OCI-LY7 (cell line): ENCODE results near the gene UBE2C. TPM values are rescaled to one million over a fixed set of nuclear protein-coding genes. Genes with fewer than 3 reads are reported as not detected.

Experiments used
- BruUV-seq: library from RNA; stranded (reverse); fragments of 400-500 nt; replicated peaks from 2 replicates; lab custom pipeline; 2021; lab: Mats Ljungman, UMichigan
- CTCF ChIA-PET: fragments of 300-600 bp; sonication (Branson Sonifier 250); formaldehyde crosslinking; loops from one replicate; lab custom pipeline; 2022; ENCODE audit warnings: antibody characterized with exemption; ENCODE audit not compliant: unreplicated experiment; lab: Charles Lee
- POLR2A ChIA-PET: fragments of 300-600 bp; sonication (Branson Sonifier 250); formaldehyde crosslinking; loops from one replicate; lab custom pipeline; 2022; ENCODE audit warnings: antibody characterized with exemption; lab: Charles Lee
- DNase-seq: peaks from one replicate; pipeline ENCODE4 v3.0.0-alpha.2; 2015; ENCODE audit warnings: low spot score
- H2AFZ ChIP-seq: fragments of 200-600 bp; sonication (generic), shearing (Covaris generic); 2 replicates; pipeline ENCODE4 v1.6.1; 2014; ENCODE audit warnings: mild to moderate bottlenecking, antibody characterized with exemption, low read length, moderate library complexity
- H3K27ac ChIP-seq: fragments of 200-600 bp; sonication (generic); 2 replicates; pipeline ENCODE4 v1.5.1; 2014; ENCODE audit warnings: mixed run types, low read depth, mild to moderate bottlenecking, moderate library complexity, low read length, inconsistent platforms; ENCODE audit not compliant: poor library complexity, severe bottlenecking
- H3K36me3 ChIP-seq: fragments of 200-600 bp; sonication (generic); 2 replicates; pipeline ENCODE4 v1.6.1; 2014; ENCODE audit warnings: mild to moderate bottlenecking, antibody characterized with exemption, low read length, moderate library complexity, mixed read lengths; ENCODE audit not compliant: insufficient read depth
- H3K4me1 ChIP-seq: fragments of 200-600 bp; sonication (generic); 2 replicates; pipeline ENCODE4 v1.5.1; 2014; ENCODE audit warnings: mild to moderate bottlenecking, low read length; ENCODE audit not compliant: insufficient read depth, poor library complexity, severe bottlenecking
- H3K4me2 ChIP-seq: fragments of 200-600 bp; sonication (generic); 2 replicates; pipeline ENCODE4 v1.6.1; 2014; ENCODE audit warnings: mild to moderate bottlenecking, low read length
- H3K4me3 ChIP-seq: fragments of 200-600 bp; sonication (generic); 2 replicates; pipeline ENCODE4 v1.5.1; 2014; ENCODE audit warnings: mild to moderate bottlenecking, low read depth, low read length; ENCODE audit not compliant: poor library complexity, severe bottlenecking
- H3K79me2 ChIP-seq: fragments of 200-600 bp; sonication (generic); 2 replicates; pipeline ENCODE4 v1.6.1; 2016; ENCODE audit warnings: low read depth, mild to moderate bottlenecking, low read length, moderate library complexity, mixed read lengths; ENCODE audit not compliant: insufficient read depth
- H3K9me2 ChIP-seq: fragments of 200-600 bp; sonication (generic); 2 replicates; pipeline ENCODE4 v1.6.1; 2016; ENCODE audit warnings: mild to moderate bottlenecking, low read length, mixed read lengths; ENCODE audit not compliant: insufficient read depth
- H3K9me3 ChIP-seq: fragments of 200-600 bp; sonication (generic); 2 replicates; pipeline ENCODE4 v1.6.1; 2014; ENCODE audit warnings: mild to moderate bottlenecking, mixed run types, low read length, mixed read lengths
- H4K20me1 ChIP-seq: fragments of 200-600 bp; sonication (generic); 2 replicates; pipeline ENCODE4 v1.6.1; 2014; ENCODE audit warnings: mild to moderate bottlenecking, antibody characterized with exemption, low read length, moderate library complexity, mixed read lengths; ENCODE audit not compliant: insufficient read depth
- CTCF ChIP-seq: fragments of 200-600 bp; sonication (generic); conservative IDR thresholded peaks from 2 replicates; pipeline ENCODE4 v1.5.1; 2014; ENCODE audit warnings: mild to moderate bottlenecking, antibody characterized with exemption, low read length, moderate library complexity, mixed read lengths
- EZH2phosphoT487 ChIP-seq: fragments of 200-600 bp; sonication (generic); IDR thresholded peaks from 2 replicates; pipeline ENCODE4 v1.6.1; 2018; ENCODE audit warnings: low read depth, borderline replicate concordance, mild to moderate bottlenecking, mixed run types, antibody characterized with exemption, low read length, moderate library complexity, mixed read lengths
- intact Hi-C: fragments of 100-400 bp; cut with micrococcal nuclease; formaldehyde crosslinking; loops from one replicate; pipeline ENCODE4 v1.10.0; 2022; ENCODE audit not compliant: unreplicated experiment
- total RNA-seq, 2 experiments: library from RNA; depleted of rRNA in 1 of 2; stranded (reverse); fragments of >200 nt in 1 of 2; shearing (Covaris generic) in 1 of 2; gene quantifications; 2 replicates each; pipeline ENCODE4 v1.2.3, GENCODE V29; 2014 to 2022

The UBE2C gene
- total RNA-seq, 2 experiments from 2014 or later, result 222 to 269 TPM

DNA sequence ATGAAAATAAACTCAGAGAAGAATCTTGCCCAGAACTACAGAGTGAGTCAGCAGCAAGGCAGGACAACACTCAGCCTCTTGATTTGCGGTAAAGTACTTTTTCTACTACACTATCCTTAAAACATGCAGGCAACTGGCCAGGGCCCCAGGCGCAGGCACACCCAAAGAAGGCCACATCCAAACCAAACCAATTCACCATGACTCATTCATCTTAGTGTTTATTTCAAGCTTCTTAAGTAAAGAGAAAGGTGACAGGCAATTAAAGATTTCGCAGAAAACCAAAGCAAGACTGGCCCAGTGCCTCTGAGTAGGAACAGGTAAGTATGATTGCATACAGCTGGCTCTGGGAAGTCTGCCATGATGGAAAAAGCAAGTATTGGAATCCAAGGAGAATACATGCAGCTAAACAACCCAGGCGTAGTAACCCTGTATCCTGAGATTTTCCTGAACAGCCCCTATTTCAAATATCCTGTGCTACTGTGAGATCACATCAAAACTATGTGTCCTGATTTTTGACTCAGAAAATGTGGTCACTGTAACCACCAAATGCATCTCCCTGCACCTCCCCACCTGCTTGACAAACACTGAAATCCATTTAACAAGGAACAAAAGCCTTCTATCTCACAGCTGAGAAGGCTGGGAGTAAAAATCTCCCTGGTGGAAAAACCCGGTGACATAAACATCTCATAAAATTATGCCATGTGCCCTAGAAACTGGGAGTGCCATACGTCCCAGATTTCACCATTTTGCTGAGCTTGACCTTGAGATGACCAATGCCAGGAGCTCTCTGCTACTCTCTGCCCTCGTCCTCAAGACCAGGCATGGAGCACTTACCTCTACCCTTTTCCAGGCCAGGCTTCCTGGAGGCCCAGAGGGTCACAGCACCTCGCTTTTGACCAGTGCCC lies 33.2 kb upstream of the UBE2C start:
- Histone ChIP-seq H3K4me1 (peaks cover under 1% of the 10 kb centered on the region), H3K79me2 (no peaks in the 10 kb centered on the region), H3K27ac (no peak overlapping the region), H3K36me3 (no peaks in the 10 kb centered on the region), H3K4me3 (no peak overlapping the region), H3K9me2 (no peaks in the 10 kb centered on the region), H3K4me2 (no peak overlapping the region), H3K9me3 (no peaks in the 10 kb centered on the region), H2AFZ (no peak overlapping the region), H4K20me1 (no peaks in the 10 kb centered on the region)
- no peak for TF ChIP-seq CTCF
- TF ChIP-seq EZH2phosphoT487, result no peak
- BruUV-seq, result no TSS peak
- intact Hi-C loops, result no loop called here
- ChIA-PET CTCF (no interaction called here), POLR2A (no interaction called here)
- DNase-seq, result no peak

DNA sequence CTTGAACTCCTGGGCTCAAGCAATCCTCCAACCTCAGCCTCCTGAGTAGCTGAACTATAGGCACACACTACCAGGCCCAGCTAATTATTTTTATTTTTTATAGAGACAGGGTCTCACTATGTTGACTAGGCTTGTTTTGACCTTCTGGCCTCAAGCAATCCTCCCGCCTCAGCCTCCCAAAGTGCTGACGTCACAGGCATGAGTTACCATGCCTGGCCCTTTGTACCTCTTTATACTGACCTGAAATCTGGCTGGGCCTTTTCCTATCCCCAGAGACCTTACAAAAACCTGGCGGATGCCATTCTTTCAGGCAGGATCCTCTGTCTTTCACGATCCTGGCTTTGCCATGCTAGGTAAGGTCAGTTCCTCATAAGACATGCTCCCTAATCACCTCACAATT lies 32.3 kb upstream of the UBE2C start:
- TF ChIP-seq CTCF (no peak), EZH2phosphoT487 (no peak)
- Histone ChIP-seq H3K9me2 (no peaks in the 10 kb centered on the region), H3K79me2 (no peaks in the 10 kb centered on the region), H3K4me2 (no peak overlapping the region), H3K4me1 (peaks cover 7% of the 10 kb centered on the region), H4K20me1 (no peaks in the 10 kb centered on the region), H3K4me3 (no peak overlapping the region), H2AFZ (no peak overlapping the region), H3K27ac (no peak overlapping the region), H3K36me3 (no peaks in the 10 kb centered on the region), H3K9me3 (no peaks in the 10 kb centered on the region)
- ChIA-PET CTCF (no interaction called here), POLR2A (no interaction called here)
- intact Hi-C loops, result no loop called here
- BruUV-seq, result no TSS peak
- DNase-seq, result no peak

DNA sequence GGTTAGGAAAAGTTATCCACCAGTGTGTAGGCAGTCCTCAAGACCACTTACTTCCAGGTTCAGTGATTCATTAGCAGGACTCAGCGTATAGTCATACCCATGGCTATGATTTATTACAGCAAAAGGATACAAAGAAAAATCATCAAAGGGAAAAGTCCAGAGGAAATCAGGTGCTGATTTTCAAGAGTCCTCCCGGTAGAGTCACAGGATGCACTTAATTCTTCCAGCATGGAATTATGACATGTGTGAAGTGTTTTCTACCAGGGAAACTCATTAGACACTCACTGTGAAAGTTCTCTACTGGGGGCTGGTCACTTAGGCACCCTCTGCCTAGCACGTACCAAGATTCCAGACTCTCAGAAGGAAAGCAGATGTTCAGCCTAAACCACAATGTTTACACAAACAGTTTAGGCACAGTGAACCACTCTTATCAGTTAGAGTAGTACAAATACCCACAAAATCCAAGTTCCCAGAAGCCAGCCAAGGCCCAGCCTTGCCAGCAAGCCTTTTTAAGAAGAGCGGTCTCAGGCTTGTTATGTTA lies 31.0 kb upstream of the UBE2C start:
- intact Hi-C loops, result no loop called here
- Histone ChIP-seq H3K9me2 (no peaks in the 10 kb centered on the region), H3K79me2 (no peaks in the 10 kb centered on the region), H3K9me3 (no peaks in the 10 kb centered on the region), H2AFZ (no peak overlapping the region), H3K4me1 (peaks cover 7% of the 10 kb centered on the region), H4K20me1 (no peaks in the 10 kb centered on the region), H3K4me2 (no peak overlapping the region), H3K36me3 (no peaks in the 10 kb centered on the region), H3K27ac (no peak overlapping the region), H3K4me3 (no peak overlapping the region)
- no TSS peak for BruUV-seq
- ChIA-PET POLR2A (no interaction called here), CTCF (no interaction called here)
- DNase-seq, result no peak
- no peak for TF ChIP-seq CTCF
